Mesenchymal stem cell (in vitro differentiated cells and primary cell): ENCODE measurements around the gene RECK.
A peak's percentile ranks its signal among the peaks of the same experiment; 100 is the strongest.

Source experiments
- DNase-seq: peaks from one replicate; pipeline ENCODE4 v3.0.0-alpha.2; 2013
- H2AFZ ChIP-seq: one replicate; pipeline ENCODE4 v1.6.1; 2013; ENCODE audit warnings: low read depth, mild to moderate bottlenecking, control low read depth, inconsistent platforms, low read length, moderate library complexity
- H2AK5ac ChIP-seq: 2 replicates; pipeline ENCODE4 v1.6.1; 2013; ENCODE audit warnings: low read length, moderate library complexity, mild to moderate bottlenecking, inconsistent platforms; ENCODE audit not compliant: severe bottlenecking
- H2BK120ac ChIP-seq: one replicate; pipeline ENCODE4 v1.6.1; 2013; ENCODE audit warnings: low read depth, mild to moderate bottlenecking, inconsistent platforms, low read length, moderate library complexity
- H2BK12ac ChIP-seq, 2 experiments: one replicate each; pipeline ENCODE4 v1.6.1; 2013; ENCODE audit warnings: inconsistent platforms in 2 of 2, low read length in 2 of 2, mild to moderate bottlenecking in 2 of 2, moderate library complexity in 2 of 2, control low read depth in 1 of 2
- H2BK15ac ChIP-seq: one replicate; pipeline ENCODE4 v1.6.1; 2013; ENCODE audit warnings: mild to moderate bottlenecking, low read depth, inconsistent platforms; ENCODE audit not compliant: poor library complexity, severe bottlenecking
- H2BK5ac ChIP-seq: 2 replicates; pipeline ENCODE4 v1.6.1; 2013; ENCODE audit warnings: low read depth, mild to moderate bottlenecking, low read length, control low read depth, inconsistent platforms; ENCODE audit not compliant: poor library complexity, severe bottlenecking
- H3K14ac ChIP-seq, 2 experiments: one replicate each; pipeline ENCODE4 v1.6.1; 2013; ENCODE audit warnings: inconsistent platforms in 2 of 2, low read length in 2 of 2, control low read depth in 1 of 2, mild to moderate bottlenecking in 1 of 2, moderate library complexity in 1 of 2
- H3K18ac ChIP-seq, 2 experiments: one replicate each; pipeline ENCODE4 v1.6.1; 2013; ENCODE audit warnings: inconsistent platforms in 2 of 2, low read length in 2 of 2, control low read depth in 1 of 2, low read depth in 1 of 2, mild to moderate bottlenecking in 1 of 2
- H3K23ac ChIP-seq, 2 experiments: one replicate each; pipeline ENCODE4 v1.6.1; 2013; ENCODE audit warnings: inconsistent platforms in 2 of 2, low read length in 2 of 2, mild to moderate bottlenecking in 2 of 2, moderate library complexity in 2 of 2, control low read depth in 1 of 2
- H3K27ac ChIP-seq: 2 replicates; pipeline ENCODE4 v1.5.1; 2013; ENCODE audit warnings: mild to moderate bottlenecking, moderate library complexity, low read length, control low read depth, inconsistent platforms; ENCODE audit not compliant: poor library complexity, severe bottlenecking
- H3K27me3 ChIP-seq, 2 experiments: 2 replicates each; pipeline versions ENCODE4 v1.6.1 to v1.7.0; 2013; ENCODE audit warnings: low read length in 2 of 2, mild to moderate bottlenecking in 2 of 2, moderate library complexity in 2 of 2, control low read depth in 1 of 2, inconsistent platforms in 1 of 2; ENCODE audit not compliant: control insufficient read depth in 1 of 2, insufficient read depth in 1 of 2
- H3K36me3 ChIP-seq, 2 experiments: 2 replicates each; pipeline versions ENCODE4 v1.6.1 to v1.7.0; 2013; ENCODE audit warnings: low read length in 2 of 2, control low read depth in 1 of 2, inconsistent platforms in 1 of 2, low read depth in 1 of 2, mild to moderate bottlenecking in 1 of 2; ENCODE audit not compliant: insufficient read depth in 2 of 2, control insufficient read depth in 1 of 2
- H3K4ac ChIP-seq, 2 experiments: one replicate each; pipeline ENCODE4 v1.6.1; 2013; ENCODE audit warnings: inconsistent platforms in 2 of 2, low read length in 2 of 2, mild to moderate bottlenecking in 2 of 2, moderate library complexity in 2 of 2, control low read depth in 1 of 2, low read depth in 1 of 2
- H3K4me1 ChIP-seq: 2 replicates; pipeline ENCODE4 v1.6.1; 2013; ENCODE audit warnings: low read depth, low read length, control low read depth; ENCODE audit not compliant: control insufficient read depth, insufficient read depth
- H3K4me2 ChIP-seq: 2 replicates; pipeline ENCODE4 v1.6.1; 2013; ENCODE audit warnings: low read length, mild to moderate bottlenecking, inconsistent platforms; ENCODE audit not compliant: poor library complexity, severe bottlenecking
- H3K4me3 ChIP-seq, 2 experiments: 2 replicates each; pipeline versions ENCODE4 v1.5.1 to v1.7.0; 2013; ENCODE audit warnings: low read length in 2 of 2, mild to moderate bottlenecking in 2 of 2, control low read depth in 1 of 2, low read depth in 1 of 2; ENCODE audit not compliant: insufficient read depth in 1 of 2
- H3K79me1 ChIP-seq: replicated peaks from 2 replicates; pipeline ENCODE4 v1.6.1; 2013; ENCODE audit warnings: mild to moderate bottlenecking, control low read depth, low read length, inconsistent platforms; ENCODE audit not compliant: poor library complexity, severe bottlenecking
- H3K9ac ChIP-seq: 2 replicates; pipeline ENCODE4 v1.7.0; 2013; ENCODE audit warnings: mild to moderate bottlenecking, low read length, moderate library complexity
- H3K9me3 ChIP-seq: 2 replicates; pipeline ENCODE4 v1.7.0; 2013; ENCODE audit warnings: mild to moderate bottlenecking, low read length; ENCODE audit not compliant: control insufficient read depth
- H4K8ac ChIP-seq: one replicate; pipeline ENCODE4 v1.6.1; 2013; ENCODE audit warnings: inconsistent platforms, mild to moderate bottlenecking, low read length, moderate library complexity
- H4K91ac ChIP-seq: one replicate; pipeline ENCODE4 v1.6.1; 2013; ENCODE audit warnings: mild to moderate bottlenecking, low read length, inconsistent platforms
- WGBS: methylation state at CpG from one replicate; pipeline ENCODE4 v1.1.7; 2013; ENCODE audit warnings: mixed read lengths; 5-methylcytosine and 5-hydroxymethylcytosine counted together

RECK gene

GRCh38 chr9:36137392-36138004, 100.8 kb downstream of the RECK start:
- 29% methylated on average over 12 of the region's 12 CpGs for WGBS
- H3K14ac ChIP-seq = peak overlapping the region in 1 of 2 experiments; percentile 63
- peak overlapping the region in 1 of 2 experiments; percentile 66 for H3K4ac ChIP-seq
- H3K4me2 ChIP-seq = peak overlapping the region; percentile 93
- H2AFZ ChIP-seq = peak overlapping the region; percentile 55
- H3K18ac ChIP-seq = peak overlapping the region in 1 of 2 experiments; percentile 83
- no peak overlapping the region for H2BK120ac ChIP-seq
- H3K36me3 ChIP-seq = peaks cover 0 to 8% of the 10 kb centered on the region in 2 experiments
- DNase-seq = peak; percentile 59
- H2BK5ac ChIP-seq = no peak overlapping the region
- peak overlapping the region in 1 of 2 experiments; percentile 88 for H2BK12ac ChIP-seq
- H3K9me3 ChIP-seq = no peaks in the 10 kb centered on the region
- peak overlapping the region in 1 of 2 experiments; percentile 5 for H3K23ac ChIP-seq
- peak overlapping the region; percentile 88 for H3K9ac ChIP-seq
- H3K27ac ChIP-seq = no peak overlapping the region
- H3K4me3 ChIP-seq = peak overlapping the region; percentile 71 to 85
- peaks cover 0 to 5% of the 10 kb centered on the region in 2 experiments for H3K27me3 ChIP-seq
- H3K4me1 ChIP-seq = peaks cover 29% of the 10 kb centered on the region
- peak overlapping the region; percentile 56 for H4K91ac ChIP-seq
- no peak overlapping the region for H4K8ac ChIP-seq
- H2AK5ac ChIP-seq = no peak overlapping the region
- H3K79me1 ChIP-seq = peaks cover 27% of the 10 kb centered on the region
- H2BK15ac ChIP-seq = peak overlapping the region; percentile 6

DNA sequence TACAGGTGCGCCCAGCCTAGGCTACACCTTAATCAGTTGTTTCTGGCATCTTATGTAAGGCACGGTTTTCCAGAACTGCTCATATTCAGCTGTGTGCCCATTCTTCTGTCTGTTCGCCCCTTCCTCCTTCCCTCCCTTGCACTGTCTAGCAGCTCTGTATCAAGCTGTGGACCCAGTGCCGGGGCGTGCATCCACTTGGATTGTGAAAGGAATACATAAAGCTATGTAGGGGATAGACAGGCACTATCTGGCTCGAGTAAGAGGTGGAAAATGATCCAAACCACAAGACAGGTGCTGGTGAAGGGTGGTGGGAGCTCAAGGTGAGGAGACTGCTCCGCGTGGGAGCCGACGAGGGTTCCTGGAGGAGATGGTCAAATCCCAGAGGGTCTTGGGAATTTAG, 101.8 kb downstream of the RECK start:
- H3K9me3 ChIP-seq = no peaks in the 10 kb centered on the region
- H2AFZ ChIP-seq = no peak overlapping the region
- no peak overlapping the region for H2BK12ac ChIP-seq
- no peak overlapping the region for H3K4me2 ChIP-seq
- H3K36me3 ChIP-seq = peaks cover 0 to 17% of the 10 kb centered on the region in 2 experiments
- peak overlapping the region in 1 of 2 experiments; percentile 35 for H3K4ac ChIP-seq
- no peak overlapping the region for H2BK120ac ChIP-seq
- no peak overlapping the region for H2BK15ac ChIP-seq
- H3K4me3 ChIP-seq = no peak overlapping the region
- no peak overlapping the region for H3K23ac ChIP-seq
- H3K79me1 ChIP-seq = peaks cover 35% of the 10 kb centered on the region
- H3K27me3 ChIP-seq = peaks cover 0 to 5% of the 10 kb centered on the region in 2 experiments
- H3K14ac ChIP-seq = no peak overlapping the region
- H4K8ac ChIP-seq = no peak overlapping the region
- H3K27ac ChIP-seq = no peak overlapping the region
- peaks cover 34% of the 10 kb centered on the region for H3K4me1 ChIP-seq
- WGBS = 97% methylated on average over 10 of the region's 10 CpGs
- no peak for DNase-seq
- H4K91ac ChIP-seq = peak overlapping the region; percentile 48
- H3K18ac ChIP-seq = no peak overlapping the region
- H3K9ac ChIP-seq = no peak overlapping the region
- peak overlapping the region; percentile 18 for H2AK5ac ChIP-seq
- H2BK5ac ChIP-seq = no peak overlapping the region

GRCh38 chr9:36138901-36139300, 102.2 kb downstream of the RECK start:
- no peak for DNase-seq
- H4K8ac ChIP-seq = no peak overlapping the region
- H3K18ac ChIP-seq = no peak overlapping the region
- peaks cover 0 to 5% of the 10 kb centered on the region in 2 experiments for H3K27me3 ChIP-seq
- no peak overlapping the region for H2AFZ ChIP-seq
- no peak overlapping the region for H3K23ac ChIP-seq
- H2BK12ac ChIP-seq = no peak overlapping the region
- H2BK120ac ChIP-seq = no peak overlapping the region
- no peak overlapping the region for H3K4me2 ChIP-seq
- H3K4ac ChIP-seq = no peak overlapping the region
- no peak overlapping the region for H3K9ac ChIP-seq
- H2AK5ac ChIP-seq = no peak overlapping the region
- H3K14ac ChIP-seq = no peak overlapping the region
- H4K91ac ChIP-seq = no peak overlapping the region
- no peak overlapping the region for H3K27ac ChIP-seq
- WGBS = 97% methylated on average over 4 of the region's 5 CpGs
- no peak overlapping the region for H2BK15ac ChIP-seq
- no peak overlapping the region for H2BK5ac ChIP-seq
- peaks cover 34% of the 10 kb centered on the region for H3K4me1 ChIP-seq
- peaks cover 0 to 17% of the 10 kb centered on the region in 2 experiments for H3K36me3 ChIP-seq
- H3K9me3 ChIP-seq = no peaks in the 10 kb centered on the region
- no peak overlapping the region for H3K4me3 ChIP-seq
- H3K79me1 ChIP-seq = peaks cover 36% of the 10 kb centered on the region

GRCh38 chr9:36140086-36141084, 103.7 kb downstream of the RECK start:
- H2BK5ac ChIP-seq = no peak overlapping the region

More at GRCh38 chr9:36140086-36141084, 103.7 kb downstream of the RECK start:
- Histone ChIP-seq H3K23ac (no peak overlapping the region), H3K36me3 (peaks cover 6 to 27% of the 10 kb centered on the region in 2 experiments), H3K9ac (peak overlapping the region; percentile 37), H4K91ac (no peak overlapping the region), H3K79me1 (peaks cover 43% of the 10 kb centered on the region), H3K4me1 (peaks cover 34% of the 10 kb centered on the region), H2AK5ac (no peak overlapping the region), H2BK120ac (no peak overlapping the region), H3K18ac (no peak overlapping the region), H2BK12ac (no peak overlapping the region), H3K4me2 (no peak overlapping the region), H3K27me3 (peaks cover 0 to 5% of the 10 kb centered on the region in 2 experiments), H2BK15ac (no peak overlapping the region), H4K8ac (no peak overlapping the region), H3K27ac (no peak overlapping the region), H3K14ac (no peak overlapping the region), H2AFZ (no peak overlapping the region), H3K4ac (no peak overlapping the region), H3K9me3 (no peaks in the 10 kb centered on the region), H3K4me3 (no peak overlapping the region)
- DNase-seq = no peak
- 91% methylated on average over 9 of the region's 11 CpGs for WGBS
